A673 (cell line): ENCODE data around the gene KLHL5. TPM values are rescaled to one million over a fixed set of nuclear protein-coding genes. Genes with fewer than 3 reads are reported as not detected.

Experiments used
- BruUV-seq: library from RNA; stranded (reverse); fragments of 400-500 nt; replicated peaks from 2 replicates; lab custom pipeline; 2021; lab: Mats Ljungman, UMichigan
- CTCF ChIA-PET: fragments of 300-600 bp; sonication (Branson Sonifier 250); formaldehyde crosslinking; loops from one replicate; lab custom pipeline; 2022; ENCODE audit warnings: antibody characterized with exemption; lab: Charles Lee
- POLR2A ChIA-PET: fragments of 300-600 bp; sonication (Branson Sonifier 250); formaldehyde crosslinking; loops from one replicate; lab custom pipeline; 2022; ENCODE audit warnings: antibody characterized with exemption; ENCODE audit not compliant: low non-redundant PET; lab: Charles Lee
- DNase-seq: peaks from one replicate; pipeline ENCODE4 v3.0.0-alpha.2; 2015; ENCODE audit warnings: low spot score
- H3K27ac ChIP-seq: fragments of 200-600 bp; sonication (generic); 2 replicates; pipeline ENCODE4 v1.5.1; 2016; ENCODE audit warnings: mixed run types, low read depth, mild to moderate bottlenecking, mixed read lengths, antibody characterized with exemption, low read length; ENCODE audit not compliant: poor library complexity, severe bottlenecking
- H3K27me3 ChIP-seq: fragments of 200-600 bp; sonication (generic); replicated peaks from 2 replicates; pipeline ENCODE4 v1.6.1; 2017; ENCODE audit warnings: mixed run types, low read depth, mild to moderate bottlenecking, mixed read lengths, antibody characterized with exemption, low read length; ENCODE audit not compliant: insufficient read depth, poor library complexity
- H3K36me3 ChIP-seq: fragments of 200-600 bp; sonication (generic); 2 replicates; pipeline ENCODE4 v1.6.1; 2016; ENCODE audit warnings: mixed run types, mild to moderate bottlenecking, mixed read lengths, antibody characterized with exemption, low read length; ENCODE audit not compliant: insufficient read depth, poor library complexity, severe bottlenecking
- H3K4me1 ChIP-seq: fragments of 200-600 bp; sonication (generic); 2 replicates; pipeline ENCODE4 v1.6.1; 2017; ENCODE audit warnings: mixed run types, mild to moderate bottlenecking, mixed read lengths, antibody characterized with exemption, low read length; ENCODE audit not compliant: insufficient read depth, poor library complexity, severe bottlenecking
- H3K4me3 ChIP-seq: fragments of 200-600 bp; sonication (generic); 2 replicates; pipeline ENCODE4 v1.5.1; 2016; ENCODE audit warnings: low read depth, mixed run types, mild to moderate bottlenecking, mixed read lengths, low read length; ENCODE audit not compliant: poor library complexity, severe bottlenecking
- H3K9me3 ChIP-seq: fragments of 200-600 bp; sonication (generic); 2 replicates; pipeline ENCODE4 v1.6.1; 2016; ENCODE audit warnings: mixed run types, low read depth, mild to moderate bottlenecking, mixed read lengths, antibody characterized with exemption, low read length; ENCODE audit not compliant: poor library complexity, severe bottlenecking
- EZH2 ChIP-seq: fragments of 200-600 bp; sonication (generic); IDR thresholded peaks from 2 replicates; pipeline ENCODE4 v1.6.1; 2017; ENCODE audit warnings: borderline replicate concordance, low read depth, mild to moderate bottlenecking, mixed read lengths, antibody characterized with exemption, low read length; ENCODE audit not compliant: poor library complexity, severe bottlenecking
- intact Hi-C: fragments of 100-400 bp; cut with micrococcal nuclease; formaldehyde crosslinking; loops from one replicate; pipeline ENCODE4 v1.10.0; 2022; ENCODE audit not compliant: unreplicated experiment
- total RNA-seq: library from RNA; stranded (reverse); gene quantifications from 2 replicates; pipeline ENCODE4 v1.2.3, GENCODE V29; 2021
- TF ChIP-seq, protein P1 (sequence below): fragments of 300-800, 200-600 bp; sonication (generic); conservative IDR thresholded peaks from 2 replicates; pipeline ENCODE4 v1.5.1; 2017; ENCODE audit warnings: low read depth, mild to moderate bottlenecking, antibody characterized with exemption, low read length, moderate library complexity, mixed read lengths

Gene KLHL5
- total RNA-seq, 1 experiment from 2014 or later = 21.6 TPM

DNA sequence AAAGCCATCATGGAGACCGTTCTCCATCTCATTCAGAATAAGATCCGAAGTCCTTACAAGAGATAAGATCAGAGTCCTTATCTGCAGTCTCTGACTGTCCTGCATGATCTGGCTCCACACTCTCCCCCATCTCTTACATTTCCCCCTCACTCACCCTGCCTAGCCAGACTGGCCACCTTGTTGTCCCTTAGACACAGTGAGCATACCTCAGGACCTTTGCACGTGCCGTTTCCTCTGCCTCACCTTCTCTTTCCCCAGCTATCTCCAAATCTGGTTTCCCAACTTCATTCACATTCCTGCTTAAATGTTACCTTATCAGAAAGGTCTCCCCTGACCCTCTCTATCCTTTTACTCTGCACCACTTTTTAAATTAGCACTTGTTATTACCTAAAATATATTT lies 44.0 kb downstream of the KLHL5 start:
- no TSS peak for BruUV-seq
- intact Hi-C loops = no loop called here
- TF ChIP-seq, protein P1, sequence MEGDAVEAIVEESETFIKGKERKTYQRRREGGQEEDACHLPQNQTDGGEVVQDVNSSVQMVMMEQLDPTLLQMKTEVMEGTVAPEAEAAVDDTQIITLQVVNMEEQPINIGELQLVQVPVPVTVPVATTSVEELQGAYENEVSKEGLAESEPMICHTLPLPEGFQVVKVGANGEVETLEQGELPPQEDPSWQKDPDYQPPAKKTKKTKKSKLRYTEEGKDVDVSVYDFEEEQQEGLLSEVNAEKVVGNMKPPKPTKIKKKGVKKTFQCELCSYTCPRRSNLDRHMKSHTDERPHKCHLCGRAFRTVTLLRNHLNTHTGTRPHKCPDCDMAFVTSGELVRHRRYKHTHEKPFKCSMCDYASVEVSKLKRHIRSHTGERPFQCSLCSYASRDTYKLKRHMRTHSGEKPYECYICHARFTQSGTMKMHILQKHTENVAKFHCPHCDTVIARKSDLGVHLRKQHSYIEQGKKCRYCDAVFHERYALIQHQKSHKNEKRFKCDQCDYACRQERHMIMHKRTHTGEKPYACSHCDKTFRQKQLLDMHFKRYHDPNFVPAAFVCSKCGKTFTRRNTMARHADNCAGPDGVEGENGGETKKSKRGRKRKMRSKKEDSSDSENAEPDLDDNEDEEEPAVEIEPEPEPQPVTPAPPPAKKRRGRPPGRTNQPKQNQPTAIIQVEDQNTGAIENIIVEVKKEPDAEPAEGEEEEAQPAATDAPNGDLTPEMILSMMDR = no peak
- no peak for TF ChIP-seq EZH2
- ChIA-PET CTCF (no interaction called here), POLR2A (no interaction called here)
- DNase-seq = no peak
- Histone ChIP-seq H3K4me1 (no peaks in the 10 kb centered on the region), H3K36me3 (no peaks in the 10 kb centered on the region), H3K4me3 (no peak overlapping the region), H3K27me3 (no peaks in the 10 kb centered on the region), H3K27ac (no peak overlapping the region), H3K9me3 (no peaks in the 10 kb centered on the region)

DNA sequence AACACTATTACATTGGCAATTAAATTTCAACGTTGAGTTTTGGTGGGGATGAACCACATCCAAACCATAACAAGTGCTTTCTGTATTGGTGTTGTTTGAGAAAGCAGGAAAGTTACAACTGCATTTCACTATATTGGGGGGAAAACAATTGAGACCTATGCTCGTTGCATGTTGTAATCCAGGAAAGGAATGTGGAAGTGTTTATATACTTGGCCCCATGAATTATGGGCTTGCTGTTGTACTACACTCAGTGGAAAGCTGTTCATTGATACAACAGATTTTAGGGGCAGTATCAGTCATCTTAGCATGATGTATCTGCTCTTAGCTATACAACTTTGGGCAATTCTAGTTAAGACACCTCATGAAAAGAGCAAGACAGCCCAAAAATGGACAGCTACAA lies 52.4 kb downstream of the KLHL5 start:
- TF ChIP-seq EZH2 = no peak
- no peak for DNase-seq
- H3K36me3 ChIP-seq = no peaks in the 10 kb centered on the region
- no peaks in the 10 kb centered on the region for H3K4me1 ChIP-seq
- CTCF ChIA-PET = no interaction called here
- H3K4me3 ChIP-seq = no peak overlapping the region
- POLR2A ChIA-PET = no interaction called here
- H3K9me3 ChIP-seq = no peaks in the 10 kb centered on the region
- intact Hi-C loops = no loop called here
- BruUV-seq = no TSS peak
- H3K27me3 ChIP-seq = no peaks in the 10 kb centered on the region
- H3K27ac ChIP-seq = no peak overlapping the region

- CTCF ChIA-PET = no interaction called here
- intact Hi-C loops = no loop called here
Observed at GRCh38 chr4:39118034-39118658, 56.1 kb downstream of the KLHL5 start.

More at GRCh38 chr4:39118034-39118658, 56.1 kb downstream of the KLHL5 start:
- BruUV-seq = no TSS peak
- H3K9me3 ChIP-seq = no peaks in the 10 kb centered on the region
- no peak overlapping the region for H3K4me3 ChIP-seq
- no peaks in the 10 kb centered on the region for H3K4me1 ChIP-seq
- POLR2A ChIA-PET = interaction anchor here (0.7 kb wide), 1 partner anchor 865 kb away, joined by 3 read pairs; no protein-coding TSS in a partner anchor
- no peaks in the 10 kb centered on the region for H3K36me3 ChIP-seq
- H3K27me3 ChIP-seq = no peaks in the 10 kb centered on the region
- no peak overlapping the region for H3K27ac ChIP-seq
- DNase-seq = no peak
- TF ChIP-seq, protein P1 = no peak
- no peak for TF ChIP-seq EZH2
